ENCODE measurements around the gene CNTN4. TPM values are rescaled to one million over a fixed set of nuclear protein-coding genes. Genes with fewer than 3 reads are reported as not detected.

CNTN4 gene
- total RNA-seq, 1 donor from 2014 or later, result not detected

- H3K9me3 Mint-ChIP-seq (ENCODE audit: unreplicated experiment), result peaks cover 6% of the 10 kb centered on the region
- TF ChIP-seq EZH2 (IDR thresholded peaks at IDR 0.05; ENCODE audit: insufficient read depth, low read length) (no peak), CTCF (IDR thresholded peaks at IDR 0.05; ENCODE audit: insufficient read depth, low read depth, low read length) (no peak)
These were observed 895.1 kb downstream of the CNTN4 start for GRCh38 chr3:2993736-2994135.

DNA sequence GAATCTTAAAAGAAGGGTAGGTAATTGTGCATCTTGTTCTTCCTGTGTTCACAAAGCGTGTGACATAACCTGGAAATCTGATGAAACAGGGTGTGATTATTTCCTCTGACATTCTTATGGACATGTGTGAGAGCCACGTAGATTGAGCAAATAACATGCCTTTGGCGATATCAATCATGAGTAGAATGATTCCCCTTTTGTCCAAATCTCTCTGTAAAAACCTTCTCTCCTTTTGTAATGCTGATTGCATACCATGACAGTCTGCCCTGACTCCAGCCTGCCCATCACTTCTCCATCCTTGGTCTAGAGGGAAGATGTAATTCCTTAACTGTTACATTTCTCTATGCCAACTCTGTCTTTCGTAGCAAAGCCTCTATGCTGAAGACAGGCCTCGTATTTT lies 896.5 kb downstream of the CNTN4 start:
- Histone ChIP-seq H3K36me3 (ENCODE audit: insufficient read depth, low read length) (no peaks in the 10 kb centered on the region), H3K9me3 (ENCODE audit: insufficient read depth, low read depth, low read length) (no peaks in the 10 kb centered on the region), H3K27ac (ENCODE audit: low read depth, low read length) (no peak overlapping the region), H3K27me3 (ENCODE audit: insufficient read depth, low read length) (no peaks in the 10 kb centered on the region), H3K9ac (ENCODE audit: low read length) (no peak overlapping the region), H3K79me2 (ENCODE audit: insufficient read depth, low read length) (no peaks in the 10 kb centered on the region), H3K4me3 (ENCODE audit: insufficient read depth, low read depth, low read length) (no peak overlapping the region), H4K20me1 (ENCODE audit: insufficient read depth, low read length) (no peaks in the 10 kb centered on the region), H2AFZ (ENCODE audit: low read depth, low read length) (no peak overlapping the region), H3K4me1 (ENCODE audit: insufficient read depth, low read length) (no peaks in the 10 kb centered on the region), H3K4me2 (ENCODE audit: low read length) (no peak overlapping the region)
- H3K4me1 Mint-ChIP-seq (ENCODE audit: low read depth, unreplicated experiment), result no peaks in the 10 kb centered on the region
- TF ChIP-seq CTCF (IDR thresholded peaks at IDR 0.05; ENCODE audit: insufficient read depth, low read depth, low read length), result no peak
- no peak for TF ChIP-seq EZH2 (IDR thresholded peaks at IDR 0.05; ENCODE audit: insufficient read depth, low read length)
- no peaks in the 10 kb centered on the region for H3K27me3 Mint-ChIP-seq (ENCODE audit: low read depth, unreplicated experiment)
- no peak overlapping the region for H3K27ac Mint-ChIP-seq (ENCODE audit: unreplicated experiment)
- FAIRE-seq (no peak), DNase-seq (ENCODE audit: low read depth) (no peak)
- H3K4me3 Mint-ChIP-seq (ENCODE audit: unreplicated experiment), result no peak overlapping the region
- peaks cover 6% of the 10 kb centered on the region for H3K9me3 Mint-ChIP-seq (ENCODE audit: unreplicated experiment)
- H3K36me3 Mint-ChIP-seq (ENCODE audit: low read depth, unreplicated experiment), result no peaks in the 10 kb centered on the region

More at GRCh38 chr3:2993736-2994135, 895.1 kb downstream of the CNTN4 start:
- H3K27ac Mint-ChIP-seq (ENCODE audit: unreplicated experiment), result no peak overlapping the region
- Histone ChIP-seq H3K4me2 (ENCODE audit: low read length) (no peak overlapping the region), H3K27me3 (ENCODE audit: insufficient read depth, low read length) (no peaks in the 10 kb centered on the region), H4K20me1 (ENCODE audit: insufficient read depth, low read length) (no peaks in the 10 kb centered on the region), H3K9me3 (ENCODE audit: insufficient read depth, low read depth, low read length) (no peaks in the 10 kb centered on the region), H3K36me3 (ENCODE audit: insufficient read depth, low read length) (no peaks in the 10 kb centered on the region), H2AFZ (ENCODE audit: low read depth, low read length) (no peak overlapping the region), H3K27ac (ENCODE audit: low read depth, low read length) (no peak overlapping the region), H3K9ac (ENCODE audit: low read length) (no peak overlapping the region), H3K4me1 (ENCODE audit: insufficient read depth, low read length) (no peaks in the 10 kb centered on the region), H3K79me2 (ENCODE audit: insufficient read depth, low read length) (no peaks in the 10 kb centered on the region), H3K4me3 (ENCODE audit: insufficient read depth, low read depth, low read length) (no peak overlapping the region)
- DNase-seq (ENCODE audit: low read depth) (no peak), FAIRE-seq (no peak)
- H3K4me3 Mint-ChIP-seq (ENCODE audit: unreplicated experiment), result no peak overlapping the region
- H3K4me1 Mint-ChIP-seq (ENCODE audit: low read depth, unreplicated experiment), result no peaks in the 10 kb centered on the region
- no peaks in the 10 kb centered on the region for H3K27me3 Mint-ChIP-seq (ENCODE audit: low read depth, unreplicated experiment)
- H3K36me3 Mint-ChIP-seq (ENCODE audit: low read depth, unreplicated experiment), result no peaks in the 10 kb centered on the region

DNA sequence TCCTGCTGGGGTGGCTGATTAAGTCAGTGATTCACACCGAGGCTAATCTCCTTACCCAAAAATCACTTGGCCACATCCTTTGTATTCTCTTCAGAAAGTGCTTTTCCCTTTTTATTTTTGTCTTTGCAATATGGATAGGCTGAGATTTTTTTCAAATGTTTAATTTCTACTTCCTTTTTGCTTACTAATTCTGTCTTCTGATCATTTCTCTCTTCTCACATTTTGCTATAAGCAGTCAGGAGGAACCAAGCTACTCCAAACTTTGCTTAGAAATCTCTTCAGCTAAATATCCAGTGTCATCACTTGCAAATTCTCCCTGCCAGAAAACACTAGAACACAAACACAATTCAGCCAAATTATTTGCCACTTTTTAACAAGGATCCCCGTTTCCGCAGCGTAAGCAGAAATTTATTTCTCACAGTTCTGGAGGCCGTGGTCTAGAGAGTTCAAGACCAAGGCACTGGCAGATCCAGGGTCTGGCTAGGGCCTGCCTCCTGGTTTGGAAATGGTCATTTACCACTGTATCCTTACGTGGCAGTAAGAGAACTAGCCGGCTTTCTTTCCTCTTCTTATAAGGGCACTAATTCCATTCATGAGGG lies 906.6 kb downstream of the CNTN4 start:
- H3K27me3 Mint-ChIP-seq (ENCODE audit: low read depth, unreplicated experiment), result no peaks in the 10 kb centered on the region
- Histone ChIP-seq H3K27ac (ENCODE audit: low read depth, low read length) (no peak overlapping the region), H4K20me1 (ENCODE audit: insufficient read depth, low read length) (no peaks in the 10 kb centered on the region), H3K79me2 (ENCODE audit: insufficient read depth, low read length) (no peaks in the 10 kb centered on the region), H3K9me3 (ENCODE audit: insufficient read depth, low read depth, low read length) (no peaks in the 10 kb centered on the region), H2AFZ (ENCODE audit: low read depth, low read length) (no peak overlapping the region), H3K9ac (ENCODE audit: low read length) (no peak overlapping the region), H3K4me2 (ENCODE audit: low read length) (no peak overlapping the region), H3K4me3 (ENCODE audit: insufficient read depth, low read depth, low read length) (no peak overlapping the region), H3K27me3 (ENCODE audit: insufficient read depth, low read length) (no peaks in the 10 kb centered on the region), H3K4me1 (ENCODE audit: insufficient read depth, low read length) (no peaks in the 10 kb centered on the region), H3K36me3 (ENCODE audit: insufficient read depth, low read length) (no peaks in the 10 kb centered on the region)
- FAIRE-seq (no peak), DNase-seq (ENCODE audit: low read depth) (no peak)
- TF ChIP-seq EZH2 (IDR thresholded peaks at IDR 0.05; ENCODE audit: insufficient read depth, low read length) (no peak), CTCF (IDR thresholded peaks at IDR 0.05; ENCODE audit: insufficient read depth, low read depth, low read length) (no peak)
- peaks cover 3% of the 10 kb centered on the region for H3K9me3 Mint-ChIP-seq (ENCODE audit: unreplicated experiment)
- H3K27ac Mint-ChIP-seq (ENCODE audit: unreplicated experiment), result no peak overlapping the region
- H3K36me3 Mint-ChIP-seq (ENCODE audit: low read depth, unreplicated experiment), result no peaks in the 10 kb centered on the region
- H3K4me1 Mint-ChIP-seq (ENCODE audit: low read depth, unreplicated experiment), result no peaks in the 10 kb centered on the region
- no peak overlapping the region for H3K4me3 Mint-ChIP-seq (ENCODE audit: unreplicated experiment)
